CD4-positive, alpha-beta T cell treated with Interleukin-17A for 4 hours (primary cell): ENCODE data around the gene TMEM134.

Experiments
- DNase-seq: peaks from one replicate; pipeline ENCODE4 v3.0.0-alpha.2; 2020; ENCODE audit warnings: mixed read lengths

TMEM134 gene

DNA sequence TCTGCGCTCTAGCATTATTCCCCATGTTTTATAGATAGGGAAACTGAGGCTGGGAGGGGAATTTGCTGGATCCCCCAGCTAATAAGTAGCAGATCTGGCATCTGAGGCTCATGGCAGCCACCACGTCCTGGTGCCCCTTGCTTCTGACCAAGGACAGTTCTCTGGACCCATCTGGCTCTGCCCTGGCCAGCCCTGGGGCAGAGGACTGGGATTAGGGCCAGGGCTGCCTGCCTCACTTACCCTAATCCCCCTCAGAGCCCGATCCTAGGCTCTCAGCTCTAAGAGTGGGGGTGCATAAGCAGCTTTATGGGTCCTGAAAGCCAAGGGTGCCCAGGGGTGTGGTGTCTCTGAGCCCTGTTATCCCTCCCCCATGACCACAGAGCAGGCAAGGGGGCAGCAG is 14.0 kb downstream of the TMEM134 start, which contains the start of gene CABP4:
Gene CABP4, plus strand, starts transcription at position 301 of the 400 bp plus-strand sequence. Its CDS starts 70 bp downstream, at position 371.
- DNase-seq = no peak

DNA sequence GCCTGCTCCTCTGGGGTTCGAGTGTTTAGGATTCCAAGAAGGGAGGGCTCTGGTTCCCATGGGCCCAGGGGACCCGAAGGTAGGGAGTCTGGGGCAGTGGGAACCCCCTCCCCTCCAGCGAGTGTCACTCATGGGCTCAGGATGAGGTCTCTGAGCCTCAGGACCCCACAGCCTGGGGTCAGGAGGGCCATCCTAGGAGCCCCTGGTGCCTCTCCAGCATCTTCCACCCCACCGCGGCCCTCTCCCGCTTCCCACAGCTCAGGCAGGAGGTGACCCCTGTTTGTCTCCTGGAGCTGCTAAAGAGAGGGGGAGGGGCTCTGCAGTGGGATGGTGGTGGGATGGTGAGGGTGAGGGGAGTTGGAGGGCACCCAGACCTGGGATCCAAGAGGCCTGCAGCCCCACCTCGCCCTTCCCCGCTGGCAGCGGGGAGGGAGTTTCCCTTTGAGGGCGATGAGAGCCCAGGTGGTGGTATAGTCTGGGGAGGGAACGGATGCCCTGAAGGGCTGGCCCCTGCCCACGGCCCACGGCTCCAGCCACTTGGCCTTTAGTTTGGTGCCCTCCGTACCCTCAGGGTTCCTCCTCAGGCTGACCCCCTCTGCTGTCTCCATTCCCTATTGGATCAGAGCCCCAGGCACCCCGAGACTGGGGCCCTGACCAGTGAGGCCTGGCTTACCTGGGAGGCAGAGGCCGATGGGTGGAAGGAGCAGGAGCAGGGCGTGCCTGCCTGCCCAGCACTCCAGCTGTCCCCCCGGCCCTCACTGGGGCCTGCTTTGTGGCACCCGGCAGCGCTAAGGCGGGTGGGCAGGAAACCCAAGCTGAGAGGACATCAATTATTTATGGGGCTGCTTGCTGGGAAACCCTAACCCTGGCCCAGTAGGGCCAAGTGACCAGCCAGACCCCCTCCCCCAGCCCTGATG is 15.0 kb downstream of the TMEM134 start:
- no peak for DNase-seq

DNA sequence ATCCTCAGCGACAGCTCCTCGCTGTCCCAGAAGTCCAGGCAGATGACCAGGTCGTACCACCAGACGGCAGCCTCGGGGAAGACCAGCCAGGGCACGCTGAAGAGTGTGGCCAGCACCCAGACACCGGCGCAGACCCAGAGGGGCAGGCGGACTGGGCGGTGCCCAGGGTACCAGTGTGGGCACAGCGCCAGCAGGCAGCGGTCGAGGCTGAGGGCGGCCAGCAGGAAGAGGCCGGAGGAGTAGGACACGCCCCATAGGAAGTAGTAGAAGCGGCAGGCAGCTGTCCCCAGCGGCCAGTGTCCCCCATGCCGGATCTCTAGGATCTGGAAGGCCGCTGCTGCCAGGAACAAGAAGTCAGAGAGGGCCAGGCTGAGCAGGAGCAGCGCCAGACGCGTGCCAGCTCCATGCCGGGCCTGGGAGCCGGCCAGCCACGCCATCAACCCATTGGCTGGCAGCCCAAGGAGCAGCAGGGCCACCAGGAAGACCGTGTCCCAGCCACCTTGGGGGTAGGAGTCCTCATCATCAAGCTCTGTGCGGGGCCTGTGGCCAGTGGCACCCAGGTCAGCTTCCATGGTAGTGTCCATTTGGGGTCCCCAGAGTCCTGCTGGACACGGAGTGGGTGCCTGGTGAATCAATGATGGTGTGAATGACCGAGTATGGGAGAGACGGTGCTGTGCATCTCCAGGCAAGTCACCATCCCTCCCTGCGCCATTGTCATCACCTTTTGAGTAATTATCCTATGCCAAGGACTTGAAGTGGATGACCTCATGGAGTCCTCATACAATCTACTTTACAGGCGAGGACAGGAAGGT is 16.7 kb downstream of the TMEM134 start, which contains the start of gene GPR152:
Gene GPR152, minus strand, starts transcription at position 589 of the 812 bp plus-strand sequence. Its CDS starts 5 bp downstream, at position 584.
- DNase-seq = no peak

DNA sequence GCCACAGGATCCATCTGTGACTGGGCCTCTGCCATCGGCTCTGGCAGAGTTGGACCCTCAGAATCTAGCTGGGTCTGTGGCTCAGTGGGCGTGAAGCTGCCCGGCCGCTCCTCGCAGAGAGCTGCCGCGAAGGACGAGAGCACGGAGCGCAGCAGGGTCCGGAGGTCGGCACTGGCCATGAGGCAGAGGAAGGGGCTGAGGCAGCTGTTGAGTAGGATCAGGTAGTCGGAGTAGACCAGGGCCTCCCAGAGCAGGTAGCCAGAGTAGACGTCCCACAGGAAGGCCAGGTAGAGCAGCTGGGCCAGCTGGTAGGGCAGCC is 17.4 kb downstream of the TMEM134 start:
- DNase-seq = no peak

DNA sequence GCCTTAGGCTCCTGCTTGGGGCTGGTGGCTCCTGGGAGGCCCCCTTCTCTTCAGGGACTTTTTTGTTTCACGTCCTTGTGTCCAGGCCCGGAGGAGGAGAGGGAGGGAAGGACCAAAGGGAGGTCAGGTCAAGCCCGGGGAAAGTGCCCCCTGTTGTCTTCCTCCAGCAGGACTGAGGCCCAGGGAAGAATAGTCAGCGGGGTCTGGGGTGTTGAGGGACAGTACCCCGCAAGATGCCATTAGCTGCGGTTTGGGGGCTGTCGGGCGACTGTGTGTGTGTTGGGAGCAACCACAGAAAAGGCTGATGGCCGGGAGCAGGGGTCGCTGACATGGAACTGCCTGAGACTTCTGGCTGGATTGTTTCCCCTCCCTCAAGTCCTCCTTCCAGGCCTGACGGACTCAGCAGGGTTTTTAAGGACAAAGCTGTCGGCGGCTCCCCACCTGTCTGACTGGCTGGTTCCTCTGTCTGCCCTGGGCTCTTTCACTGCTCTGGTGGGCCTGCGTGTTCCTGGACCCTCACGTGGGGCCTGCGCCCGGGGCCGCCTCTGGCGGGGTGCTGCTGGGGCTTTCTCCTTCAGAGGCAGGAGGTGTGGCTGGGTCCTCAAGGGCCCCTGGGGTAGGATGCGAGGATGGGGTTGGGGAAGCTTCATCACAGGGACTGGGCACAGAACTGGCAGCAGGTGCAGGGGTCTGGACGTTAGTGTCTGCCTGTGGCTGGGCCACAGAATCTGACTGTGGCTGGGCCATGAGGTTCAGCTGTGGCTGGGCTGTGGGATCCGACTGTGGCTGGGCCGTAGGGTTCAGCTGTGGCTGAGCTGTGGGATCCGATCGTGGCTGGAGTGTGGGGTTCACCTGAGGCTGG is 18.0 kb downstream of the TMEM134 start:
- no peak for DNase-seq

DNA sequence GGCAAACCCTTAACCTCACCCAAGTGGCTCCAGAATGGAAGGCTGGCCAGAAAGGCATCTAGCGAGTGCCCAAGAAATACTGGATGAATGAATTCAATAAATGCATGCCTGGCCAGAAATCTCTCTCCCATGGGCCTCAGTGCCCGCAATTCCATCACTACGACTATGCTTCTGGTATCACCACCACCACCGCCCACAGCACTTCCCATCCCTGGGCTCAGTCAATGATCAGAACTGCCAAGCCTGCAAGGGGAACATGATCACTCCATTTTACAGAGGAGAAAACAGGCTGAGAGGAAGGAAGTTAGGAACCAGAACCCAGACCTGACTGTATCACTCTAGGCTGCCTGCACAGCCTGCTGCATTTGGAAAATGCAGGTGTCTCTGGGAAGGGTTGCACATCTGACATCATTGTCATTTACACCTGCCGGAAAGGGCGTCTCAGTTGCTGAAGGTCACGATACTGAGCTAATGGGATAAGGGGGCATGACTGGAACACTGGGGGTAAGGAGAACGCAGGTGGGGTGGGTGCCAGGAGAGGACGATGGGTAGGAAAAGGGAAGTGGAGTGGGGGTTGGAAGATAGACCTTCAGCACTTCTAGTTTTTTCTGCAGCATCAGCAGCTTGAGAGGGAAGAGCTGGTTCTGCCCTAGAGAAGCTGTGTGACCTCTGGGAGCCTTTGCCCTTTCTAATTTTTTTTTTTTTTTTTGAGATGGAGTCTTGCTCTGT is 19.8 kb downstream of the TMEM134 start:
- DNase-seq = no peak

DNA sequence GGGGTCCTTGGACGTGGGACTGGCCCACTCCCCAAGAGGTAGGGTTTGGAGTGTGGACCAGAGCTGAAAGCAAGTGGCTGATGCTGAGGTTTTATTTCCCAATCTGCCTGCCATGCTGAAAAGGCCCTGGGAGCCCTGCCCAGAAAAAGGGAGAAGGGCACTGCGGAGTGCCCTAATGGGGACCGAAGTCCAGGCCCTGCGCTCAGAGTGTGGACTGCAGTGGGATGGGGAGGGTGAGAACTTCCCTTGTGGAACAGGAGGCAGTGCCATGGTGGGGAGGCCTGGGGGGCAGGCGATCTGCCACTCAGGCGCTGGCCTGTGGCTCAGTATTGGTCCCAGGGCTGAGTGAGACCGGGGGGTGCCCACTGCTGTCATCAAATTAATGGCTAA is 20.8 kb downstream of the TMEM134 start:
- DNase-seq = no peak

DNA sequence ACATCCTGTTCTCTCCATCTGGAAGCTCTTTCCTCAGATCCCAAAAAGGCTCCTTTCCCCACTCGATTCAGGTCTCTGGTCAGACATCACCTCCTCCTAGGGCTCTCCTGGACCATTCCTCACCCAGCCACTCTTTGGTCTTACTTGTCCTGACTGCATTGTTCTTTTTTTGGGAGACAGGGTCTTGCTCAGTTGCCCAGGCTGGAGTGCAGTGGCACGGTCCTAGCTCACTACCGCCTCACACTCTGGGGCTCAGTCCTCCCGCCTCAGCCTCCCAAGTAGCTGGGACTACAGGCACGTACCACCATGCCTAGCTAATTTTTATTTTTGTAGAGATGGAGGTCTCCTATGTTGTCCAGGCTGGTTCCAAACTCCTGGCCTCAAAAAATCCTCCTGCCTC is 23.5 kb downstream of the TMEM134 start:
- DNase-seq = no peak

DNA sequence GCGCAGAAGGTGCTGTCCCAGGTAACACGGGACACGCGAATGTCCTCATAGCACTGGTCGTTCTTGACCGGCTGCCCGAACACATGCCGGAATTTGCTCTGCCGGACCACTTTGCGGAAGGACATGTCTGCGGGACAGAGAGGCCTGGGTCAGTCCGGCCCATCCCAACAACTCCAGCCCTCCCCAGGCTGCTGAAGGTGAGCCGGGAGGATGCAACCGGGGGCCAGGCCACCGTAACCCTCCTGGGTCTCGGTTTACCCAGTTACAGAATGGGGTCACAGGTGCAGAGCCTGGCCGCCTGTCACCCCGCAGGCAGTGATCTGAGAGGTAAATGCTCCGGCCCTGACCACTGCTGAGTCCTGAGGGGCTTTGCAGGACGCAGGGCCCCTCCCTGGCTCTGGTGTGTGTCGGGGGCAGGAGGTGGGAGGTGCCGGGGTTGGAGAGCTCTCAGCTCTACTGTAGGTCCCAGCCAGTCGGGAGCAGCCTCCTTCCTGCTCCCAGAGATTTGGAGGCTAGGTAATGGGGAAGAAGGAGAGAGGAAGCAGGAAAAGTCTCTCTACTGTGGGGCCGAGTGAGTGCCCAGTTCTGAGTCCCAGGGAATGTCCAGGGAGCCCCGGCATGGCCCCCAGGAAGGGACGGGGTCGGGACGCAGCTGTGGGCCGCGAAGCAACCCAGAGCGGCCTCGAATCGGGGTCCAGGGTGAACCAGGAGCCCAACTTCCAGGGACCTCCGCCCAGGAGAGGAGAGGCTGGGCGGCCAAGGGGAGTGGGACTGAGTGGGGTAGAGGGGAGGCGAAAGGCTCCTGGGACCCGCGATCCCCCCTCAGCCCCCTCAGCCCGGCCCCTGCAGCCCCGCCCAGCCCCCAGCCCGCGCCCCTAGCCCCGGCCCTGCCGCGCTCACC is 26.3 kb downstream of the TMEM134 start:
- DNase-seq = peak; percentile 15

DNA sequence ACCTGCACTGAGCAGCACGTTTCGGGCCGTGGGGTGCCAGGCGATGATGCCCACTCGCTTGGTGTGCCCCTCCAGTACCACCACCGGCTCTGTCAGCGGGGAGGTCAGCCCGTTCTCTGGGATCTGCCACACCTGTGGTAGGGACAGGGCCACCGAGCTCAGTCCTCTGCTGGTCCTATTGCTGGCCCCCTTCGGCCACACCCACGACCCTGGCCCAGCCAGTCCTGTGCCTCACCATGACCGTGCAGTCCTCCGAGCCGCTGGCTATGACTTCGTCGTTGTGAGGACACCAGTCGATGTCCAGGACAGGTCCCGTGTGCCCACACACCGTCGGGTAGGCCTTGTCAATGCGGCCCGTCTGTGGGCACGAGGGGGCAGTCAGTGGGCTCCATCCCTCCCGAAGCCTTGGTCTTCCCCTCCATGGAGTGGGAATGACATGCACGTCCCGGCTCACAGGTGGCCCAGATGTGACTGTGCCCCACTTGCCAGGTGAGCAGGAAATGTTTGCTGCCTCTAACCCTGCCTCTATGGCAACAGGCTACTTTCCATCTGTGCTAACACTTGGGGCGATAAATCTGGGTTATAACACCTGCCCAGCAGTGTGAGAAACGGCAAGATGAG is 27.2 kb downstream of the TMEM134 start:
- DNase-seq = peak; percentile 32

DNA sequence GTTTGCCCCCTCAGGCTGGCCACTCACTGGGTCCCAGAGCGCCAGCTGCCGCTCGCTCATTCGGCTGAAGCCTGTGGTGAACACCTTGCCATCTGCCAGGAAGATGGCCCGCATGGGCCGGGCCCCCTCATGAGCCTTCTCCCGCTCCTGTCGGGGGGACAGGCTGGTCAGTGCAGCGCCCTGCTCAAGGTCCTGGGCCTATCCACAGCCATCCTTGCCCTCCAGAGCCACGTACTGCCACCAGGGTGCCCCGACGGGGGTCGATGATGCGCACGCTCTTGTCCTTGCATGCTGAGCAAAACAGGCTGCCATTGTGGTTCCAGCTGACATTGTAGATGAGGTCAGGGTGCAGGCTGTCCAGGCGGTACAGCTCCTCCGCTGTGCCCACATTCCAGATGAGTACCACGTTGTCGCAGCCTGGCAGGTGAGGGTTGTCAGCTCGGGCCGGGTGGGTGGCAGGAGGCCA is 27.9 kb downstream of the TMEM134 start:
- peak; percentile 22 for DNase-seq

DNA sequence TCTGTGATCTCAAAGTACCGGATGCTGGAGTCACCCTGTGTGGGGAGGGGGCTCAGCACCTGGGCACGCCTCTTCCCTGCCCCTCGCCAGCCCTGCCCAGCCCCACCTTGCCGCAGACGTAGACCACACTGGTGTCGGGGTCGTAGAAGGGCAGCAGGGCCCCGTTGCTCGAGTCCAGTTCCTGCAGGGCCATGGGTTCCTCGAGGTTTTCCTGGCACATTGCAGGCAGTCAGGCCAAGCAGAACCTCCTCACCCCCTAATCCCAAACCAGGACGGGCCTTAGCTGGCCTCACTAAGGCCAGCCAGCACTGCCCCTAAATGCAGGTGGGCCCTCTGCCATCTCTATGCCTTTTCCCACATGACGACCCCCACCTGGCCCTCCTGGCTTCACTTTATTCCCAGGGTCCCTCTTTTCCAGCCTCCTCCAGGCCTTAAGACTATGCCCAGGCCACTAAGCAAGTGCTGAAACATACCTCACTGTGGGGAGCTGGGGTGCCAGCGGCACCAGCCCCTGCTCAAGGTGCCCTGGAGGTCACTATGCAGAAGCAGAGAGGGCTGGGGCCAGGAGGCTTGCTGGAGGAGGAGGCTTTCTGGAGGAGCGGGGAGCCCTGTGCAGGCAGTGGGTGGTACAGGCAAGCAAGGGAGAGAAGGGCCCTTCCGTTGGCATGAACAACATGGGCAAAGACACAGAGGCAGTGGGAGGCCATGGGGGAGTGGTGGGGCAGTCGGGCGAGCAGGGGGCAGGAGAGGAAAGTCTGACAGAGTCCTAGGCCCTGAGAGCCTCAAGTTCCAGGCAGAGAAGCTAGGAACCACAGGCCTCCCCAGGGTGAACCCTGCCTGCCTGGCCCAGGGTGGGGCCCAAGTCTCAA is 28.6 kb downstream of the TMEM134 start:
- peak; percentile 48 for DNase-seq

DNA sequence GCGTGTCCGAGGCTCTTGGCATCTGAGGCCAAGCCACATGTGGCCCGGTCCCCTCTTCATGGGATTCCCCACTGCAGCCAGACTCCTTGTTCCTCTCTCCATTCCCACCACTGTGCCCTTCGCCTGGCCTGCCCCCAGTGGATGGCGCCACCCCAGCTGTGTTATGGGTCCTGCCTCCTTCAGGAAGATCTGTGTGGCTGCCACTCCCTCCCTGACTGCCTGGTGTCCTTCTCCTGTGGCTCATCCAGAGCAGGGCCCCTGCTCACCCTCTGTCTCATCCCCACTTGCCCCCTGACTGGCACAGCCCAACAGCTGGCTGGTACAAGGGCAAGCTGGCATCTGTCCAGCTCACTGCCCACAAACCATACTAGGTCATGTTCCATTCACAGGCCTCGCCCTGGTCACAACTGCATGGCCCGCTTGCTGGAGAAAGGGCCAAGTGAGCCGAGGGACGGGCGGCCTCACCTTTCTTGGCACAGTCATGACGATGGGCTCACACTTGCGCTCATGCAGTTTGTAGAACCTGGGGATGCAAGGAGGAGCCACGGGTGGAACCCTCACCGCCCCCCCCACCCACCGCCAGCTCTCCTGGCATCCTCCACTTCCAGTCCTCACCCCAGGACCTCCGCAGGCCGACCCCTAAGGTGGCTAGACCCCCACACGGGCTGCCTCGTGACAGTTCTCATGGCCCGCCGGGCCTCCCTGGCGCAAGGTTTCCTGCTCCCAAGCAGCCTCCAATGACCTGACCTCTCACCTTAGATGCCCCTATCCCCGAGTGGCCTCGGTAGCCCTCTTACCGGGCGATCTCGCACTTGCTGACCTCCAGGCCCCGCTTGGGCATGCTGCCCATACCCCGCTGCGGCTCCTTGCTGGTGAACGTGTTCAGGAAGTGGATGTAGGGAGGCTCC is 29.5 kb downstream of the TMEM134 start:
- peak; percentile 47 for DNase-seq

DNA sequence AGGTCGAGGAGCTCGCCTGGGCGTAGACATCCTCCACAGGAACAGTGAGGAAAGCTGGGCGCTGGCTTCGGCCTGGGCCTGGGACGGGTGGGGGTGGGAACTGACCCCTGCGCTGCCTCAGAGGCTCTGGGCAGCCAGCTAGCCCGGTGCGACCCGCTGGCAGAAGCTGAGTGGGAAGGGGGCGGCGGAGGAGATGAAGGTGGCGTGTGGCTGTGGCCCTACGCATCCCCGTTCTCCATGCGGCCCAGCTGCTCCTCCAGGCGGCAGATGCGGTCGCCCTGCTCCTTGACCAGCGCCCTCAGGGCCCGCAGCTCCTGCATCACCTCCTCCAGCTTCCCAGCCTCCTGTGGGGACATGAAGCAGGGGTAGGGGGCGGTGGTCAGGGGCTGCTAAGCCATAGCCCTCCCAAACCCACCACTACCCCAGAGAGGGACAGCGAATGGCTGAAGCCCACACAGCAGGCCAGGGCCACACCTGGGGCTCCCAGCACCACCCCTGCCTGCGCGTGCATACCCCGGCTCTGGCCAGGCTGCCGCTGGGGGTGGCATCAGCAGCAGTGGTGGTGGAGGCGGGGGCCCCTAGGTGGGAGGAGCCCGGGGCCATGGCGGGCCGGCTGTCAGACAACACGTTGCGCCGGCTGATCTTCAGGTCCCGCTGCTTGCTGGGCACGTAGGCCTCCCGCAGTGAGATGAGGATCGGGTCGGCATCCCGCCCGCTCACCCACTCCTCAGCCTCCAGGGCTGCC is 30.7 kb downstream of the TMEM134 start:
- DNase-seq = peak; percentile 86

DNA sequence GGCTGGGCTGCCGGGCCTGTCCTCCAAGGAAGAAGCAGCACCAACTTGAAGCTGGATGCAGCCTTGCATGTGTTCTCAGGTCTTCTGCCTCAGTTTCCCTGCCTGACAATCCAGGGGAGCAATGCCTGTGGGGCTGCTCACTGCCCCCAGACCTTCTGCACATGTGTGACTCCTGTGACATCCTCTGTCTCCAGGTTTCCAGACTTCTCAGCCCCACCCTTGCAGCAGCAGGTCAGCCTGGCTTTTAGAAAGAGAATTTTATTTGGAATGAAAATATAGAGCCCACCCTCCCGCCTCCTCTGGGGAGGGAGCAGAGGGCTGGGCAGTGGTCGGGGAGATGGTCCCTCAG is 31.3 kb downstream of the TMEM134 start:
- DNase-seq = no peak

DNA sequence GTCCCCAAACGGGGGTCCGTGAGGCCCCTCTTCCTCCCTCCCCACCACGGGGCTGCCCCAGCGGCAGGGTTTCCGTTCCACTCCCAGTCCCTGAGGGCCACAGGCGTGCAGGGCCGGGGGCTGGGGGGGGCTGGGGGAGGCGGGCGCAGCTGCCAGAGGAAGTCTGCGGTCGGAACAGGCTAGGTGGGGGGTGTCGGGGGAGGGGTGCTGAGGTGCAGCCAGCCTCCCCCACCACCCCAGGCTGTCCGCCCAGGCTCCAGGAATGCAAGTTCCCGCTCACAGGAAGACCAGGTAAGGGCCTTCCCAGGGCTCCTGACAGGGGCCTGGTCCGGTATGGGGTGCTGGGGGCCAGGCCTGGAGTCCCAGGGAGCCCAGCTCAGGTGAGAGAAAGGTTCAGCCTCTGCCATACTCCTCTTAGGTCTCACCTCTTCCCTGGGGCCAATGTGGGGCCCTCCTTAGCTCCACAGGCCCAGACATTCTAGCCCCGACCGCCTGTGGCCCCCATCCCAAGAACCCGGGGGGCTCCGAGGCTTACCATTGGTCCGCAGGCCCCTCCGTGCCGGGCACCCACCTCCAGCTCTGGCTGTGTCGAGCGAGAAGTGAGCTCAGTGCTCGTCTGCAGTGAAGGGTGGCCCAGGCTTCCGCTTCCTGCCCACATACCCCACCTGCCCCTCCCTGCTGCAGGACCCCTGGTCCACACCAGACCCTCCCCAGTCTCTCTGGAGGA is 31.8 kb downstream of the TMEM134 start, which contains the start of gene PTPRCAP:
Gene PTPRCAP, minus strand, starts transcription at position 601 of the 727 bp plus-strand sequence. Its CDS starts 63 bp downstream, at position 538.
- DNase-seq = peak; percentile 91
